GM12878 (cell line): ENCODE measurements around the gene PPRC1.

Source experiments
- CTCF ChIP-seq, 3 experiments: IDR thresholded peaks in 2 of 3; conservative IDR thresholded peaks in 1 of 3; 2 replicates each; pipeline ENCODE4 v1.5.1; 2011; ENCODE audit warnings: low read depth in 3 of 3, low read length in 3 of 3, mild to moderate bottlenecking in 3 of 3, control low read depth in 2 of 3, moderate library complexity in 2 of 3, inconsistent platforms in 1 of 3, mixed read lengths in 1 of 3; ENCODE audit not compliant: control insufficient read depth in 2 of 3, insufficient read depth in 1 of 3; ENCODE audit errors: extremely low read depth in 1 of 3
- ESRRA ChIP-seq: IDR thresholded peaks from 2 replicates; pipeline ENCODE4 v1.6.1; 2012; ENCODE audit warnings: mild to moderate bottlenecking, low read length, improper control_type of control experiment
- FOS ChIP-seq: IDR thresholded peaks from 3 replicates; pipeline ENCODE4 v1.6.1; 2011; ENCODE audit warnings: borderline replicate concordance; ENCODE audit not compliant: insufficient read length; ENCODE audit errors: extremely low read depth
- FOXM1 ChIP-seq: IDR thresholded peaks from 2 replicates; pipeline ENCODE4 v1.6.1; 2012; ENCODE audit warnings: low read depth, mild to moderate bottlenecking, inconsistent platforms, low read length, moderate library complexity
- GABPA ChIP-seq: IDR thresholded peaks from 2 replicates; pipeline ENCODE4 v1.6.1; 2014; ENCODE audit warnings: antibody characterized with exemption, low read depth, mild to moderate bottlenecking, inconsistent platforms
- POLR2A ChIP-seq: IDR thresholded peaks from 2 replicates; pipeline ENCODE4 v1.6.1; 2011; ENCODE audit warnings: low read depth, mild to moderate bottlenecking, low read length
- RAD21 ChIP-seq: IDR thresholded peaks from 2 replicates; pipeline ENCODE4 v1.6.1; 2011; ENCODE audit warnings: mild to moderate bottlenecking, low read depth, low read length, moderate library complexity; ENCODE audit not compliant: insufficient read depth
- RBBP5 ChIP-seq: fragments of 200-600 bp; sonication (generic); conservative IDR thresholded peaks from 2 replicates; pipeline ENCODE4 v1.6.1; 2016
- SP1 ChIP-seq: IDR thresholded peaks from one replicate; pipeline ENCODE4 v1.6.1; 2011; ENCODE audit warnings: low read depth, low read length
- TCF3 ChIP-seq: IDR thresholded peaks from 2 replicates; pipeline ENCODE4 v1.6.1; 2012; ENCODE audit warnings: low read depth, mild to moderate bottlenecking, low read length, borderline replicate concordance; ENCODE audit not compliant: insufficient read depth
- YY1 ChIP-seq: IDR thresholded peaks from 2 replicates; pipeline ENCODE4 v1.6.1; 2011; ENCODE audit warnings: low read depth, mild to moderate bottlenecking, low read length
- TF ChIP-seq, protein P1 (sequence below): IDR thresholded peaks from 2 replicates; pipeline ENCODE4 v1.6.1; 2011; ENCODE audit warnings: borderline replicate concordance, low read depth, mild to moderate bottlenecking, moderate library complexity, low read length; ENCODE audit not compliant: insufficient read depth, poor library complexity, severe bottlenecking

DNA sequence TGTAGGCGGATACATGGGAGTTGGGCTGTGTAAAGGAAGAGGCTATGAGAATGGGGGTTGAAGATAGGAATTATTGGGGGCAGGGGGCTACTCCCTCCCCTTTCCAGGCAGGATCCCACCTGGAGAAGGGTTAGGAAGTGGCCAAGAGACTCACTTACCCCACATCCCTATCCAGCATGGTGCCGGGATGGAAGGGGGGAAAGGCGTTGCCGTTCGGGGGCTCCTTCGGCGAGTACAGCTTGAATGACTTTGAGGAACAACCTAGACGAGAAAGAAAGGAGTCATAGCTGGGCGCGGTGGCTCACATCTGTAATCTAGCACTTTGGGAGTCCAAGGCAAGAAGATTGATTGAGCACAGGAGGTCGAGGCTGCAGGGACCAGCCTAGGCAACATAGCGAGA, 21.6 kb upstream of the PPRC1 start:
- TF ChIP-seq SP1 (no peak), POLR2A (no peak), GABPA (no peak), ESRRA (no peak), CTCF (IDR thresholded peaks at IDR 0.05 in 2 of 3, conservative IDR thresholded peaks at IDR 0.05 in 1 of 3; ENCODE audit: control insufficient read depth in 2 of 3, extremely low read depth in 1 of 3, insufficient read depth in 1 of 3, low read depth in 3 of 3, low read length in 3 of 3) (no peak), FOXM1 (no peak), RBBP5 (no peak), TCF3 (no peak), YY1 (no peak), RAD21 (no peak), FOS (no peak)
- TF ChIP-seq, protein P1, sequence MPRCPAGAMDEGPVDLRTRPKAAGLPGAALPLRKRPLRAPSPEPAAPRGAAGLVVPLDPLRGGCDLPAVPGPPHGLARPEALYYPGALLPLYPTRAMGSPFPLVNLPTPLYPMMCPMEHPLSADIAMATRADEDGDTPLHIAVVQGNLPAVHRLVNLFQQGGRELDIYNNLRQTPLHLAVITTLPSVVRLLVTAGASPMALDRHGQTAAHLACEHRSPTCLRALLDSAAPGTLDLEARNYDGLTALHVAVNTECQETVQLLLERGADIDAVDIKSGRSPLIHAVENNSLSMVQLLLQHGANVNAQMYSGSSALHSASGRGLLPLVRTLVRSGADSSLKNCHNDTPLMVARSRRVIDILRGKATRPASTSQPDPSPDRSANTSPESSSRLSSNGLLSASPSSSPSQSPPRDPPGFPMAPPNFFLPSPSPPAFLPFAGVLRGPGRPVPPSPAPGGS, result no peak
